Activated CD8-positive, alpha-beta memory T cell treated with anti-CD3 and anti-CD28 coated beads for 1 hour (primary cell): ENCODE data around the gene NOP14.
"Not testable (repeated sequence)": the region's sequence is repeated elsewhere in the genome, so short reads cannot be mapped to it uniquely, and the experiment has no call there.

ENCODE experiments used
- DNase-seq, 2 donors: peaks; one replicate each; pipeline ENCODE4 v3.0.0-alpha.2; 2020; ENCODE audit warnings: low read depth in 1 of 2; ENCODE audit errors: extremely low read depth in 1 of 2

The NOP14 gene

DNA sequence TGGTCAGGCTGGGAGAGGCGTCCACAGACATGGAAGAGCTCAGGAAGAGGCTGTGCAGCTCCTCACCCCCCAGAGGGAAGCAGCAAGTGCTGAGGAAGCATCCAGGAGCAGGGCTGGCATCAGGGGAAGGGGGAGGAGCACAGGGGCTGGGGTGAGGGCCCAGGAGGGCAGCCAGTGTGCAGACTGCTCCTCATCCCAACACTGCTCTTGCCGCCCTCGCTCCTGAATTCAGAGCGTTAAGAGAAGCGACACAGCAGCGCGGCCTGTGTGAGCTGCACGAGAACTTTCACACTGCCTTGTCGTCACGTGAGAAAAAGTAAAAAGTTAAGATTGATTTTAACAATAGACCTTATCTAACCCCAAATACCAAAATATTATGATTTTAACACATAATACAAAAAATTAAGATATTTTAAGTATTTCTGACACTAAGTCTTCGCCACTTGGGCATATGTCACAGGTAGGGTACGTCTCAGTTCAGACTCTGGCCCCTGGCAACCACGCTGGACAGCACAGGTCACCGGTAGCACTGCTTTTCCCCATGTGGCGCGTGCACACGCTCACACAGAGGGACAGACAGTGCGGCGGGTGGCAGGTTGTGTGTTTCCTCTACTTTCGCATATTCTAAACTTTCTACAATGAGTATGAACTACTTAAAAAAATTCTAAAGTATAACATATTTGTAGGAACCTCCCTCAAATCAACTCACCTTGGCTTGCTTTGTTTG, 19.7 kb downstream of the NOP14 start:
- no peak for DNase-seq

DNA sequence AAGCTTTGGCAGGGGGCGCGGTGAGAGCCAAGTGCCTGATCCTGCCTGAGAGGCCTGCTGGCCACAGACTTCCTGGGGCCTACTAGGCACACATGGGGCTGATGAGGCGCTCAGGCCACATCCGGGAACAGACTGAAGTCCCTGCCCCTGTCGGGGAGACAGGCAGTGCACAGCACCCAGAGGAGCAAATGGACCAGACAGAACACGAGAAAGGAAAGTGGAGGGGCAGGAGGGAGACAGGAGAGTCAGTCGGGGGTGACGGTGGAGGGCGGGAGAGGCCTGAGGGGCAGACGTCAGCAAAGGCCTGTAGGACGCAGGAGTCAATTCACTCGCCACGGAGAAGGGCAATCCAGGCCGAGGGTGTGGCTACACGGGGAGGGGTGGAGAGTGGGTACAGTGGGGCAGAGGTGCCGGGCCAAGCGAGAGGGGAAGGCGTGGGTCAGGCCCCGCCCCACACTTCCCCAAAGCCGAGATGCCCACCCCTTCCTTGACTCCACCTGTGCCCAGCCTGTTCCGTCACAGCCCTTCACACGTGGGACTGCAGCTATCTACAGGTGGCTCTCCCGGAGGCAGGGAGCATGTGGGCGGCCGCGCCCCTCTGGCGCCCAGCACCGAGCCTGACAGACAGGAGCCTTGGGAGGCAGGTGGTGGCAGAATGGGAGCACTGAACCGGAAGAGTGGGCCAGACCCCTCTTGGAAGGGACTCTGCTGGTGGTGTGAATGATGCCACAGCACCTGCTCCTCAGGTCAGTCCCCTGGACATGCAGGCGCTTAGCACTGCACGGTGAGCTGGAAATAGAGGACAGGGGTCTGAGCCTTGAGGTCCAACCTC, 20.5 kb downstream of the NOP14 start:
- no peak for DNase-seq

DNA sequence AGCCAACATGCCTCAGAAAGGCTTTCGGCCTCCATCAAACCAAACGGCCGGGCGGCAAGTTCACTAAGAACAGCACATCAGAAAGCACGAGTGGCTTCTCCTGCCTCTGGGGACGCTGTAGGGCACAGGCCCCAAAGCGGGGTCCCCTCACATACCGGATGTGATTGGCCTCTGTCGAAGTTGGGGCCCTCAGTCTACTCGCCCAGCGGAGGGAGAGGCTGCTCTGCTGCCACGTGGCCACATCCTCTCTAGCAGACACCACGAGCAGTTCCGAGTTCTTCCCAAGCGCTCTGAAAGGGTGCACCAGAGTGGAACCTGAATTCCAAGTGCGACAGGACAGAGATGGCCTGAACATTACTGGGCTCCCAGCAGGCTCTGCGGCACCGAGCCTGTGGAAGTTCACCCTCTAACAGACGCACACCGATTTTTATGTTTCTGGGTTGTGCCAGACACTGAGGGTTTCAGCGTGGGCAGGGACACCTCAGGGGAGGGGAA, 21.1 kb downstream of the NOP14 start:
- DNase-seq = no peak

DNA sequence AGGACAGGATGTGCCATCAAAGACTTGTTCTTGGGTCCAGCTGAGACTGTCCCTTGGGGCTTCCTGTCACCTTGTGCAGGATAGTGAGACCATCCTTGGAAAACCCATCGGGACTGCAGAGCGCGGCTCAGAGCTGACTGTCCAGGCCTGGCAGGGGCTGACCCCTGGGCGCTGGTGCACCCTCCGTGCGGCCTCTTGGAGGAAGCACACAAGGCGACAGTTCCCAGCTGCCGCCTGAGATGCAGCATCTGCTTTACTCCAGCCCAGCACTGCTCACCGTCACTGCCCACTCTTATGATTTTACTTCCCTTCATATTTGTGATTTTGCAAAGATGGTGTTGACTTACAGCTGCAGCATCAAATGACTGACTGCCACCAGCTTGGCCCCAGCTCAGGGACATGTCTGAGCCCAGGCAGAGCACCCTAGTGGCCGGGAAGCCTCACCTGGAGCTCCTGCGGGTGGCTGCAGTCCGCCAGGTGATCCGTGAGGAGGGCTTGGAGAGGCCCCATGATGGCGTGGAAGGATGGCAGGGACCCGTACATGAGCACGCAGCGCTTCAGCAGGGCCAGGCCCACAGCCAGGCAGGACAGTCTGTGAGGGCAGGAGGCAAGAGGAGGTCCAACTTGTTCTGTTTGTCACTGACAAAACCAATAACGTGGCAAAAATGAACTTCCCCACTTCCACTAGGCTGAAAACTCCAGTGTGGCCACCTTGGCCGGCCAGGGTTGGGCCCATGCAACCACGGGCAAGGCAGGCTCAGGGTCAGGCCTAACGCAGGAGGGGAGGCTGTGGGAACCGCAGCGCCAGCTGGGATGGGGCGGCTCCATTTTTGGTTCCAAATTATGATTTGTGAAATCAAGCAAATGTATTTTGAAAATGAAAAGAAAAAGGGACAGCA, 21.8 kb downstream of the NOP14 start:
- no peak for DNase-seq

DNA sequence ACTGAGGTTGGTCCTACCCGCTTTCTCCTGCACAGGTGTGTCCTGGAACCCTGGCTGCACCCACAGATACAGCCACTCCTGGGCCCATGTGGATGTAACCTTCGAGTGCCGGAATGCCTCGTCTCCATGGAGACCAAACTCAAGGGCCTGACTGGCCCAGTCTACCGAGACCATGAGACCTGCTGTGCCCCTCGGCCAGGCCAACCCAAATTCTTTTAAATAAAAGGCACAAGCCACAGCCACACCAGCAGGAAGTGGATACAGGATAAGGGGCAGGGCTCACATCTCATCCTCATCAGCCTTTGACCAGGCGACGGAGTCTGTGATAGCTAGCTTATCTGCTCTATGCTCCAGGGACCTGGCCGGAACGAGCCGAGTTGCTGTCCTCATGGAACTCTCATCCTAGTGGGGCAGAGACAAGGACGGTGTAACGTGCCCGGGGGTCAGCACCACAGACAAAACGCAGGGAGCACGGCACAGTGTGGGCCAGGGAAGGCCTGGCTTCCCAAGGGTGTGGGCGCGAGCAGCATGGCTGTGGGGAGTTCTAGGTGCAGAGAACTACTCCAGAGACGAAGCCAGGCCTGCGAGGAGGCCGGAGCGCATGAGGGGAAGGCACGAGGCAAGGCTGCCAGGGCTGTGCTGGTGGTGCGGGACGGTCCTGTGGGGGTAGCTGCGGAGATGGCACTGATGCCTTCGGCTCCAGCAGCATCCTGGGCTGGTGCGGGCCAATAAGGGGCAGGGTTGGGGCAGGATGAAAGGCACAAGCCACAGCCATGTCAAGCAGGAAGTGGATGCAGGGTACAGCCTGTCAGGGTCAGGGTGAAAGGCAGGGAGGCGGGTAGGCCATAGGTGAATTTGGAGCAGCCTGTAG, 22.7 kb downstream of the NOP14 start:
- no peak for DNase-seq

DNA sequence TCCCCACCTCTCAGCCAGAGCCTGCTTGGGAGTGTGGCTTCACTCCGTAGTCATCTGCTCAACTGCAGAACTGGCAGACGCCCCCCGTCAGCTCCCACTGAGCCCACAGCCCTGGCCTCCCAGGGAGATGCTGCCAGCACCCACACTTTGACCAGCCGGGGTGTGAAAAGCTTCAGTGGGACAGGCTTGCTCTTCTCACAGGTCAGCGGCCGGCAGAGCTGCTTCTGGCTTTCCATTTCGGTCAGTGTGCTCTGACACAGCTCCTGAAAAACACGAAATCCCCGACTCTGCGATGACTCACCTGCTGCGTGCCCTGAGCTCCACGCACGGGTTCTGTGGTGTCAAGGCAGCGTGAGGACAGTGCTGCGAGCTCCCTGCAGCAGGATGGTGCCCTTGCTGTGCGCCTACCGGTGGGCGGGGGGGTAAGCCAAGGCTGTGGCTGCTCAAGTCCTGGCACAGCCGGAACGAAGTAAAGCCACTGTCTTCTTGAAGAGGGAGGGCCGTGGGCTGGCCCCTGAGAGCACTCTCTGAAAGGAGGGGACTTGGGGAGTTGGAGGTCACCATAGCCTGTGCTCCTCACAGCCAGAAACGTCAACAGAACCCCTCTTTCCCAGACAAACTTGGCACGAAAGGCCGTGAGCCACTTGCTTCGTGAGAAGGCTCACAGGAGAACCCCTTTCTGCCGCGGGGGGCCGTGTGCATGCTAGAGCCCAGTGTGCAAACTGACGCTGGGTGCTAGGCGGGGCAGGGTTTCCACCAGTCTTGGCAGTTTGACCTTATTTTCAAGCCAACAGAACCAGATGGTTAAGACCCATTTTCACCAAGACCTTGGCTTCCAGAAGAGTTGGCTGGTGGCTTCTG, 23.6 kb downstream of the NOP14 start:
- no peak for DNase-seq

DNA sequence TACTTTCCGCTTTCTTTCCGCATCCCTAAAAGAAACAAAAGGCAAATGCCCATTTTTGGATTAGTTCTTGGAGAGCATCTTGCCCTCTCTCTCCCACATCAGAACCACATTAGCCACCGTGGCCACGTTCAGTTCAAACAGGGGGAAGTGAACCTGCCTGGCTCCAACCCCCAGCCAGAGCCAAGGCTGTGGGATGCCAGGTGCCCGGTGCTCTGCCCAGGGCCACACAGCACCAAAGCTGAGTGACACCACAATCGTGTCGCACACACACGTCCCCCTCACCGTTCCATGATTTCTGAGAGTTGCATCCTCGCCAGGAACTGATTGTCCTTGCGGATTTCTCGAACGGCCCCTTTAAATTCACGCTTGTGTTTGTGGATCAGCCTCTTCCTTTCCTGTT, 24.3 kb downstream of the NOP14 start:
- DNase-seq = no peak

DNA sequence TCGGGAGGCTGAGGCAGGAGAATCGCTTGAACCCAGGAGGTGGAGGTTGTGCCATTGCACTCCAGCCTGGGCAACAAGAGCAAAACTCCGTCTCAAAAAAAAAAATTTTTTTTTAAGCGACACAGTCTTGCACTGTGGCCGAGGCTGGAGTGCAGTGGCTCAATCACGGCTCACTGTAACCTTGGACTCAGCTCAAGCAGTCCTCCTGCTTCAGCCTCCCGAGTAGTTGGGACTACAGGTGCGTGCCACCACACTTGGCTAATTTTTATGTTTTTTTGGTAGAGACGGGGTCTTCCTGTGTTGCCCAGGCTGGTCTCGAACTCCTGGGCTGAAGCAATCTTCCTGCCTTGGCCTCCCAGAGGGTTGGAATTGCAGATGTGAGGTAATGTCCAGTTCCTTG, 24.8 kb downstream of the NOP14 start:
- DNase-seq = not testable (repeated sequence)

DNA sequence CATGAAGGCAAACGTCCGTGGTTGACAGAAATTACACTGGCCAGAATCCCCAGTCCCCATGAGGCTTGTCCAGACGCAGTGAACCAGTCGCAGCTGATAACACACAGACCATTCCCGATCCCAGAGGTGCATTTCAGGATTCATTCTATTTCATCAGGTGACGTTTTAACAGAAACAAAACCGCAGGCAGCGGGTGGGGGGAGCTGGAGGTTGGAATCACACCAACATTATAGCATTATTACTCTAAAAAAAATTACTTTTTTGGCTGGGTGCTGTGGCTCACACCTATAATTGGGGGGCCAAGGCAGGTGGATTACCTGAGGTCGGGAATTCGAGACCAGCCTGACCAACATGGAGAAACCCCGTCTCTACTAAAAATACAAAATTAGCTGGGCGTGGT, 25.2 kb downstream of the NOP14 start:
- DNase-seq = no peak

DNA sequence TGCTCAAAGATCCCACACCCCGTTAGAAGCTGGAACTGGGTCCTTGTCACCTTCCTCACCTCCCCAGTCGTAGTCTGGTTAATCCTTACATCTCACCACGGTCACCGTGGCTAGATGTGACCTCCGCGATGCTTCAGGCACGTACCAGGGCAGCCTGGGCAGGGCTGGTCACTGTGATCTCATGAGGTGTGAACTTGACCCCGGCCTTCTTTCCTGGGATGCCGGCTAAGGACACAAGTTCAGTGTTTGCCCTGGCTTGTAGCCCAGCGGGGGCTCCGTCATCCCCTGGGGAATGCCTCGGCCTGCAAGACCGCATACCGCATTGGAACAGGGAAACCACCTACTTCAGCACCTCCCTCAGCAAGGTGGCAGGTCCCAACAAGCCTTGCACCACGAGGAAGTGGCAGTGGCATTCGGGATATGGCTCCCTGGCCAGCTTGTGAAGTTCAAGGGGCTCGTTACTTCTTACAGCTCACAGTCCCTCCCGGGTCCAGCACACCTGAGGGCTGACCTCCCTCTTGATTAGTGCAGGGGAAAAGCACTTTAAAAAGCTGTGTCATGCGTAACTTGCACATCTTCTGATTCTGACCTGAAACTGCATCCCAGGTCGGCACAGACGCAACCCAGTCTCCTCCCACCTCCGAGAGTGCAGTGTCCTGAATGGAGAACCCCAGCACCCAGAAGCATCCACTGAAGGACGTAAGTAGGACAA, 25.9 kb downstream of the NOP14 start:
- DNase-seq = no peak

DNA sequence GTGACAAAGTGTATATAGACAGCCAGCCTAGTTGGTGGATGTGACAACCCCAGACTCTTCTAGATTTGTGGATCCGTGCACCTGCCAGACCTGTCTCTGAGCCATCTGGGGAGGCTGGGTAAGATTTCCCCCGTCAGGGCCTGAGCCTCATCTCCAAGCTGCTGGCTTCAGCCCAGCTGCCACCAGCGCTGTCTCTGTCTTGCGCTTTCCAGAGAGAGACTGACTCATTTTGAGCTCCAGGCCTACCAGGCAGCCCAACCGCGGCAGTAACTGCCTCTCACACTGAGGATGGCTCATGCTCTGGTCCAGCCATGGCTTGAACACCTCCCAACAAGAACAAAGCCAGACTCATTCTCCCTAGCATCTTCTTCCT, 26.4 kb downstream of the NOP14 start:
- no peak for DNase-seq

DNA sequence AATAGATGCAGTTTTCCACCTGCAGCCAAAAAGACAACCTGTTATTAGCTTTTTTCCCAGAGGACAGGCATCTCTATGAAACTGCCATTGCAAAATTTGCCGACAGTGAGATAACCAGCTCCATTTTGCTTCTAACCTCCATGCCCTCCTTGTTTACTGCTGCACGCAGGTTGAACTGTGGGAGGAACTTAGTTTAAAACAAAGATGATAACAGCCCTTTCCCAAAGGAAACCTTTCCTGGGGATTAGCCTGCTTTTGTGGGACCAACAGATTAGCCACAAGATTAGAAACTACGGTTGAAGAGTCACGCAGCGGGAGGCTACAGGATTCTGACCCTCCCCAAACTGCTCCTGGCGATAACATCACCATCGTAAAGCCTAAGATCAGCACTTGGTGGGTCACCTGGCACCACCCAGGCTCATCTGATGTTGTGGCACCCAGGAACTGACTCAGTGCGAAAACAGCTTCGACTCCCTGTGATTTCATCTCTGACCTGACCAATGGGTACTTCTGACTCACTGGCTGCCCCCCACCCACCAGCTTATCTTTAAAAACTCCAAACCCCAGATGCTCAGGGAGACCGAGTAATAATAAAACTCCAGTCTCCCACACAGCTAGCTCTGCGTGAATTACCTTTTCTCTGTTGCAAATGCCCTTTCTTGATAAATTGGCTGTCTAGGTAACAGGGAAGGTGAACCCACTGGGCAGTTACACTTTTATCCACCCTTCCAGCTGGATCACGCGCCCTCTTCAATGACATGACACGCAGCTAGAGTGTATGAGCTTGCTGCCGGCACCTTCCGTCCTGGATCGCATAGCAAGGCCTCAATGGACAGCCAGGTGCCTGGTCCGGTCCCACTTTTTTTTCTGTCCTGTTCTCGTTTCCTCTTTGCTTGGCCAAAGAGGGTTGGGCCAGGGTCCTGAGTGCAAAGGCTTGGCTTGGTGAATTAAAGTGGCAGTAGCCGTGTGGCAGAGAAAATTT, 27.2 kb downstream of the NOP14 start:
- DNase-seq = no peak

DNA sequence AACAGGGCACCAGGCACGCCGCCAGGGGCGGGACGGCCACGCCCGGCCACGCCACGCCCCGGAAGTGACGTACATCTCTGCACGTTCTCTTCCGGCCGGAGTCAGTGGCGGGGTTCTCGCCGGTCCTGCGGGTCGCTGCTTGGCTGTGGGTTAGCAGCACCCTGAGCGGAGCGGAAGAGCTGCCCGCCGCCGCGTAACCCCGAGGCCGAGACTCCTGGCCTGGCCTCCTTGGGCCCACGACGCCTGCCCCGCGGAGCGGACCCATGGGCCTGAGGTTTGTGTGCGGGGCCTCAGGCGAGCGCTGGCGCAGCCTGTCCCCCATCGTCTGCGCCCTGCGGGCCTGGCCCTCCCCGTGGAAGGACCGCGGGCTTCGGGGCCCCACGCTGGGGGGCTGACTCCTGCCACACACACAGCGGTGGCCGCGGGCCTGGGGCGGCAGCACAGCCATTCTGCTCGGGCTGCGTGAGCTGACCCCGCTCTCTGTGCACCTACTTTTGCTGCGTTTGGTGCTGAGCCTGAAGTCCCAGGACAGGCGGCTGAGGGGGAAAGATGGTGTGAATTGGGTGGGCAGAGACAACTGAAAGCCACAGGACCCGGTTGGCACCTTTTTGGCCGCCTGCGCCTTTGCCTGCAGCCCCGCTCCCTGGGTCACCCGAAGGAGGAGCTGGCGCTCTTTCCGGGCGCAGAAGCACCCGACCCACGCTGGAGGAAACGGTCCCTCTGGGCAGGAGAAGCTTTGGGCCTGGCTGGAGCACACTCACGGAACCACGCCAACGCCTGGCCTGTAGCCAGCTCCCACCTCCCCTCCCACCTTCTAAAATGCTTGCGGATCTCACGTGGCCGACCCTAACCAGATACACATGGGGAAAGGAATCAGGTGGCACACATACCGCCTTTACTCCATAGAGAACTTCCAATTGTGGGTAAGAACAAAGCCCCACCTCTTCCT, 28.1 kb downstream of the NOP14 start:
- peak; percentile 89 to 98 for DNase-seq

DNA sequence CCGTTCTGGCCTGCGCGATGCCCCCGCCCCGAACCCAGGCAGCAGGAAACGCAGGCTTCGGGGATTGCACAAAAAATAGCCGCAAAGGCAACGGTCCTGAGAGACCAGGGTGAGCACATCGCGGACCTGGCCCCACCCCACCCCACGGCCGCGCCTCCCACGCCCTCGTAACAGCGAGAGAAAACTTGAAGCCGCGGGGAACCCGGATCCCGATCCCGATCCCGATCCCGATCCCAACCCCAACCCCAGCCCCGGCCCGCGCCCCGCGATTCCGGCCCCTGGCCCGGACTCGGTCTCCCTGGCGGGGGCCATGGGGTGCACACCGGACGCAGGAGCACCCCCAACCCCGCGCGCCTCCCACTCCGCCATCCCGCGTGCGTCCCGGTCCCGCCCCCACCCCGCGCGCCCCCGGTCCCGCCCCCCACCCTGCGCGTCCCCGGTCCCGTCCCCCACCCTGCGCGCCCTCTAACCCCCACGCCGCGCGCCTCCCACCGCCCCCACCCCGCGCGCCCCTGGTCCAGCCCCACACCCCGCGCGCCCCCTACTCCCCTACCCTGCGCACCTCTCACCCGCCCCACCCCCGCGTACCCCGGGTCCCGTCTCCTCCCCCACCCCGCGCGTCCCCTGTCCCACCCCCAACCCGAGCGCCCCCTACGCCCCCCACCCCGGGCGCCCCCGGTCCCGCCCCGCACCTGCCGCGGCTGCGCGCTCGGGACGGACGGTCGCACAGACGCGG, 29.0 kb downstream of the NOP14 start:
- no peak for DNase-seq

DNA sequence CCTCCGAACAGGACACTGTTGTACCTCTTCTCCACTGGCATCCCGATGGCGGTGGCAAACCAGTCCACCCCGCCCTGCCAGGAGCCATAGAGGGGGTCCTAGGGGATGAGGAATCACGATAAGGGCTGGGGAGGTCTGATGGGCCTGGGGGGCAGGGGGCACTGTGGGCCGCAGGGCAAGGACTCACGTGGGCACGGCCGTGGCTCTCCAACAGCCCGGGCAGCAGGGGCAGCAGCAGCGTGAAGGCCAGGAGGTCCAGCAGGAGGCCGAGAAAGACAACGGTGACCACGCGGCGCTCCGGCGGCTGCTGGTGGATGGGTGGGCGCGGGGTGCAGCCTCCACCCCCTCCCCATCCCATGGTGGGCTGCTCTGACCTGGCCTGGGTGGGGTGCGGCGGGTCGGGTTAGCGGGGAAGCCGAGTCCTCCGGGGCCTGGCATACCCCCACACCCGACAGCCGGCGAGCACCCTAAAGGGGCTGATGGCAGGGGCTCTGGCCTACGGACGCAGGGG, 29.6 kb downstream of the NOP14 start:
- no peak for DNase-seq
